GM12864 (cell line): ENCODE results near the gene CYS1.

Experiments used
- DNase-seq: peaks from one replicate; pipeline ENCODE4 v3.0.0-alpha.2; 2011; ENCODE audit warnings: low read depth
- H3K4me3 ChIP-seq: 2 replicates; pipeline ENCODE4 v1.5.1; 2011; ENCODE audit warnings: mild to moderate bottlenecking, low read depth, low read length, control low read depth
- TF ChIP-seq, protein P1 (sequence below): IDR thresholded peaks from 2 replicates; pipeline ENCODE4 v1.5.1; 2011; ENCODE audit warnings: low read depth, mild to moderate bottlenecking, moderate library complexity, low read length, control low read depth, inconsistent platforms; ENCODE audit errors: missing control alignments

The CYS1 gene

DNA sequence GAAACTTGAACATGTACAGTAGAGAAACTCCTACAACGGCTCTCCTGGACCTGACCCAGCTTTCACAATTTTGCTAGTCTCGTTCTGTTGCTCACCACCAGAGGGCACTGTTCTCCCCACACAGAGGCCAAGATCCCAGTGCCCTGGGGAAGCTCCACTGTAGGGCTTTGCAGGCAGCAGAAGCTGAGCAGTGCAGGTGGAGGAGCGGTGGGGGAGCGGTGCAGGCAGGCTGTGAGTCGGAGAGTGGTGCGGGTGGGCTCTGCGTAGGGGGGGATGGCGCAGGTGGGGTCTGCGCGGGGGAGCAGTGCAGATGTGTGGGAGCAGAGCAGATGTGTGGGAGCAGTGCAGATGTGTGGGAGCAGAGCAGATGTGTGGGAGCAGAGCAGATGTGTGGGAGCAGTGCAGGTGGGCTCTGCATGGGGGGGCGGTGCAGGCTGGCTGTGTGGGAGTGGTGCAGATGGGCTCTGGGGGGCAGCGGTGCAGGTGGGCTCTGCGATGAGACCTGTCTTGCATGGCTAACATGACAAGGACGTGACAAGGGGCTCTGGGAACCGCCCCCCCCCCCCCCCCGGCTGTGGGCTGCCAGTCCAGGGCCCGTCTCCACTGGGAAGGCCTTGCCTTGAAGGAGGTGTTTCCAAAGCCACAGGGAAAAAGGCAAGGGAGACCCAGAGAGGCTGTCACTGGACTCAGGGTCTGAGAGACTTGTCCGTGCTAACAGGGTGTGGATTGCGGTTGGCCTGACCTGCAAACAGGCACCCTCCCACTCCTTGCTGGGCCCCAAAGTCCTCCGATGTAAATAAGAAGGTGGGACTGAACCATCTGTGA, 7.3 kb downstream of the CYS1 start:
- no peak overlapping the region for H3K4me3 ChIP-seq
- DNase-seq = peak; percentile 71
- TF ChIP-seq, protein P1, sequence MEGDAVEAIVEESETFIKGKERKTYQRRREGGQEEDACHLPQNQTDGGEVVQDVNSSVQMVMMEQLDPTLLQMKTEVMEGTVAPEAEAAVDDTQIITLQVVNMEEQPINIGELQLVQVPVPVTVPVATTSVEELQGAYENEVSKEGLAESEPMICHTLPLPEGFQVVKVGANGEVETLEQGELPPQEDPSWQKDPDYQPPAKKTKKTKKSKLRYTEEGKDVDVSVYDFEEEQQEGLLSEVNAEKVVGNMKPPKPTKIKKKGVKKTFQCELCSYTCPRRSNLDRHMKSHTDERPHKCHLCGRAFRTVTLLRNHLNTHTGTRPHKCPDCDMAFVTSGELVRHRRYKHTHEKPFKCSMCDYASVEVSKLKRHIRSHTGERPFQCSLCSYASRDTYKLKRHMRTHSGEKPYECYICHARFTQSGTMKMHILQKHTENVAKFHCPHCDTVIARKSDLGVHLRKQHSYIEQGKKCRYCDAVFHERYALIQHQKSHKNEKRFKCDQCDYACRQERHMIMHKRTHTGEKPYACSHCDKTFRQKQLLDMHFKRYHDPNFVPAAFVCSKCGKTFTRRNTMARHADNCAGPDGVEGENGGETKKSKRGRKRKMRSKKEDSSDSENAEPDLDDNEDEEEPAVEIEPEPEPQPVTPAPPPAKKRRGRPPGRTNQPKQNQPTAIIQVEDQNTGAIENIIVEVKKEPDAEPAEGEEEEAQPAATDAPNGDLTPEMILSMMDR = peak; percentile 87

DNA sequence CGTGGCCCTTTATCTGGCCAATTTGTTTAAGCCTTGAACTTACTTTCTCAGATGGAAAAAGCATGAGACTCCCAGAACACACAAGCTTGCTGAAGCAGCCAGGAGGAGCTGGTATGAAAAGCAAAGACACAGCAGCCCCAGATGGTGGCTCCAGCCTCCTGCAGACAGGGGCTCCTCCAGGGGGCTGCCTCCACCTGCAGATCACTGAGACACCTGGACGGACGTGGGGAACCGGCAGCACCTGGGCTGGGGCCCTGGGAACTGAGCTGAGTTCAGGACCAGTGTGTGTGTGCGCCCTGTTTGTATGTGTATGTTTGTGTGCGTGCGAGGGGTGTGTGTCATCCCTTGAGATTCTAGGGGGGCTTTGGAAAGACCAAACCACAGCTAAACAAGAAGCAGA, 8.6 kb downstream of the CYS1 start:
- DNase-seq = no peak

DNA sequence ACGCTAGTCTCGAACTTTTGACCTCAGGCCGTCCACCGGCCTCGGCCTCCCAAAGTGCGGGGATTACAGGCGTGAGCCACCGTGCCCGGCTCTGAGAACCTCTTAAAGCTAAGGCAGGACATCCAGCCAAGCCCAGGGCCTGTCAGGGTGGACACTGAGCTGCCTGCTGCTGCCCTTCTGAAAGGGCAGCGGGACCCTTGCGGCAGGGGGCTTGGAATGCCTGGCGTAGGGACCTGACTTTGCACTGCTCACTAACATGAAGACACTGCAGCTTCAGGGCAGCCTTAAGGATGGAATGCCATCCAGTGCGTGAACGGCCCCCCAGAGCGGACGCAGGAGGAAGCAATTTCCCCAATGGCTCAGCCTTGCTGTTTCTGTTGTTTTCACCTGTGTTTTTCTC, 9.0 kb downstream of the CYS1 start:
- TF ChIP-seq, protein P1 = no peak
- H3K4me3 ChIP-seq = no peak overlapping the region
- no peak for DNase-seq

More for the DNA sequence above, 8.6 kb downstream of the CYS1 start:
- TF ChIP-seq, protein P1 = no peak
- H3K4me3 ChIP-seq = no peak overlapping the region

DNA sequence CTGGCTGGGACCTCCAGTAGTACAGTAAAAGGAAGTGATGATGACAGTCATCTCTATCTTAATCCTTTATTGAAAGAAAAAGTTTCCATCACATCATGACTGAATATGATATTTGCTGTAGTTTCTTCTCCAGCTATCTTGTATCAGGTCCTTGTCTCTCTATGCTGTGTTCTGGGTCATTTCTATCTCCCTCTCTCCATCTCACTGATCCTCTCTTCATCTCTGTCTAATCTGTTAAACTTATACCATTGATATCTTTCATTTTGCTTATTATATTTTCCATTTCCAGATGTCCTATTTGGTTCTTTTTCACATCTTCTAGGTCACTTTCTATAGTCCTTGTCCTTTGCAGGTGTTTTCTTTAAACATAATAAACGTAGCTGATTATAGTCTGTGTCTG, 12.3 kb downstream of the CYS1 start:
- DNase-seq = no peak
- TF ChIP-seq, protein P1 = no peak
- H3K4me3 ChIP-seq = no peak overlapping the region

DNA sequence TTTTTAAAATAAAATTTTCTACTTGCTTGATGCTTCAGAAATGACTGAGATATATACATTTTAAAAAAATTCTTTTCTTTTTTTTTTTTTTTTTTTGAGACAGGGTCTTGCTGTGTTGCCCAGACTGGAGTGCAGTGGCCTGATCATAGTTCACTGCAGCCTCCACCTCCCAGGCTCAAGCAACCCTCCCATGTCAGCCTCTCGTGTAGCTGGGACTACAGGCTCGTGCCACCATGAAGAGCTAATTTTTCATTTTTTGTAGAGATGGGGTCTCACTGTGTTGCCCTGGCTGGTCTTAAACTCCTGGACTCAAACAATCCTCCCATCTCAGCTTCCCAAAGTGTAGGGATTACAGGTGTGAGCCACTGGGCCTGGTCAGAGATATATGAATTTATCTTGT, 12.9 kb downstream of the CYS1 start:
- TF ChIP-seq, protein P1 = no peak
- DNase-seq = no peak
- no peak overlapping the region for H3K4me3 ChIP-seq

DNA sequence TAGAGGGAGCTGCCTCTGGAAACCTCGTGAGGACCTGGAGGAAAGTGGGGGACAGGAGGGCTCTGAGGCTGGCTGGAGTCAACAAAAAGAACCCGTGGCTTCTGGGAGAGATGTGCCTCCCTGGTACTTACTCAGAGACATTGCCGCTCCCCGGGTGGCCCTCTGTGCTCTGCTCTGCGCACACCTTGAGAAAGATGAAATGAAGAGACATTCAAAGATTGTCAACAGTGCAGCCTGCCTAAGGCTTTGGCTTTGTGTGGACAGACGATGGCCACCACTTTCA, 14.5 kb downstream of the CYS1 start:
- no peak overlapping the region for H3K4me3 ChIP-seq
- no peak for DNase-seq
- TF ChIP-seq, protein P1 = no peak
